Keratinocyte (primary cell): Measurements from ENCODE around the gene C19orf85. TPM values are rescaled to one million over a fixed set of nuclear protein-coding genes. Genes with fewer than 3 reads are reported as not detected.

Source experiments
- DNase-seq: peaks from one replicate; pipeline ENCODE4 v3.0.0-alpha.2; 2011; ENCODE audit warnings: low read depth, missing footprints, low spot score
- FAIRE-seq: peaks from 2 replicates; lab custom pipeline; 2011; peaks lifted over from hg19 to GRCh38; lab: Jason Lieb, UNC
- H2AFZ ChIP-seq: 2 replicates; pipeline ENCODE4 v1.6.0; 2012; ENCODE audit warnings: low read length, control low read depth, inconsistent platforms; ENCODE audit not compliant: control insufficient read depth
- H3K27ac ChIP-seq: 2 replicates; pipeline ENCODE4 v1.5.1; 2011; ENCODE audit warnings: low read length; ENCODE audit not compliant: control insufficient read depth, insufficient read depth
- H3K27me3 ChIP-seq: 3 replicates; pipeline ENCODE4 v1.6.0; 2011; ENCODE audit warnings: low read length; ENCODE audit not compliant: control insufficient read depth, insufficient read depth; ENCODE audit errors: extremely low read depth
- H3K36me3 ChIP-seq, 2 experiments: 2 replicates in 1 of 2; 3 replicates in 1 of 2; pipeline ENCODE4 v1.5.1; 2011; ENCODE audit warnings: low read length in 2 of 2, mild to moderate bottlenecking in 1 of 2; ENCODE audit not compliant: control insufficient read depth in 2 of 2, insufficient read depth in 2 of 2; ENCODE audit errors: extremely low read depth in 1 of 2
- H3K4me1 ChIP-seq: 3 replicates; pipeline ENCODE4 v1.5.1; 2011; ENCODE audit warnings: low read length; ENCODE audit not compliant: control insufficient read depth, insufficient read depth; ENCODE audit errors: extremely low read depth
- H3K4me2 ChIP-seq: 3 replicates; pipeline ENCODE4 v1.6.0; 2011; ENCODE audit warnings: low read depth, low read length; ENCODE audit not compliant: control insufficient read depth, insufficient read depth; ENCODE audit errors: extremely low read depth
- H3K4me3 ChIP-seq, 3 experiments: fragments of 200-600 bp in 1 of 3; sonication (generic) in 1 of 3; 2 replicates in 2 of 3; 3 replicates in 1 of 3; pipeline ENCODE4 v1.5.1; 2011 to 2016; ENCODE audit warnings: low read length in 3 of 3, mild to moderate bottlenecking in 3 of 3, control low read depth in 2 of 3, inconsistent platforms in 1 of 3, low read depth in 1 of 3, mixed read lengths in 1 of 3, mixed run types in 1 of 3, moderate library complexity in 1 of 3; ENCODE audit not compliant: control insufficient read depth in 2 of 3, insufficient read depth in 2 of 3; ENCODE audit errors: extremely low read depth in 1 of 3
- H3K79me2 ChIP-seq: 2 replicates; pipeline ENCODE4 v1.6.0; 2012; ENCODE audit warnings: low read length; ENCODE audit not compliant: control insufficient read depth, insufficient read depth
- H3K9ac ChIP-seq: 3 replicates; pipeline ENCODE4 v1.6.0; 2011; ENCODE audit warnings: low read length; ENCODE audit not compliant: control insufficient read depth, insufficient read depth; ENCODE audit errors: extremely low read depth
- H3K9me1 ChIP-seq: 3 replicates; pipeline ENCODE4 v1.6.0; 2011; ENCODE audit warnings: low read length; ENCODE audit not compliant: control insufficient read depth, insufficient read depth; ENCODE audit errors: extremely low read depth
- H3K9me3 ChIP-seq: 2 replicates; pipeline ENCODE4 v1.5.1; 2012; ENCODE audit warnings: low read depth, low read length; ENCODE audit not compliant: control insufficient read depth
- H4K20me1 ChIP-seq: 3 replicates; pipeline ENCODE4 v1.6.0; 2011; ENCODE audit warnings: low read length; ENCODE audit not compliant: control insufficient read depth, insufficient read depth; ENCODE audit errors: extremely low read depth
- CTCF ChIP-seq, 3 experiments: IDR thresholded peaks in 1 of 3; conservative IDR thresholded peaks in 1 of 3; optimal IDR thresholded peaks in 1 of 3; 2 replicates in 2 of 3; 3 replicates in 1 of 3; pipeline versions ENCODE3 to v1.5.1; 2011; ENCODE audit warnings: low read length in 3 of 3, mild to moderate bottlenecking in 3 of 3, moderate library complexity in 2 of 3, control low read depth in 1 of 3, inconsistent platforms in 1 of 3; ENCODE audit not compliant: insufficient read depth in 2 of 3; ENCODE audit errors: extremely low read depth in 1 of 3
- EZH2 ChIP-seq: IDR thresholded peaks from one replicate; pipeline ENCODE4 v1.6.1; 2012; ENCODE audit warnings: inconsistent platforms, mild to moderate bottlenecking, low read length, moderate library complexity
- dilution Hi-C: fragments of 300-500 bp; cut with MboI; formaldehyde crosslinking; loops from one replicate; pipeline ENCODE4 v1.7.0; 2020; ENCODE audit warnings: low sequenced_read_pairs; ENCODE audit not compliant: extremely low pct_ligation_motif_present
- polyA plus RNA-seq, 5 experiments: library from polyadenylated mRNA; depleted of rRNA in 3 of 5; stranded (reverse) in 3 of 5; stranded (forward) in 1 of 5; unstranded in 1 of 5; fragments of >200 nt; gene quantifications; 1 replicate in 1 of 5; 2 replicates in 3 of 5; 3 replicates in 1 of 5; pipeline versions ENCODE4 v1.2.1 to v1.2.3, GENCODE V29; 2011 to 2012; ENCODE audit warnings: missing spikeins in 2 of 5, low read depth in 1 of 5, low replicate concordance in 1 of 5

C19orf85 gene
- polyA plus RNA-seq, 1 donor (not counting 4 experiments of a cell fraction or from before 2014, with no cell fraction given) = not detected

- Histone ChIP-seq H3K4me3 (no peak overlapping the region), H3K9me1 (no peaks in the 10 kb centered on the region), H3K36me3 (no peaks in the 10 kb centered on the region), H2AFZ (no peak overlapping the region), H3K79me2 (peaks cover 20% of the 10 kb centered on the region), H3K4me2 (no peak overlapping the region), H3K9ac (no peak overlapping the region), H3K4me1 (peaks cover 21% of the 10 kb centered on the region), H3K9me3 (no peaks in the 10 kb centered on the region), H3K27ac (peak overlapping the region; percentile 22), H3K27me3 (no peaks in the 10 kb centered on the region), H4K20me1 (no peaks in the 10 kb centered on the region)
- TF ChIP-seq EZH2 (no peak), CTCF (optimal IDR thresholded peaks at IDR 0.05 in 1 of 3, IDR thresholded peaks at IDR 0.05 in 1 of 3, conservative IDR thresholded peaks at IDR 0.05 in 1 of 3; ENCODE audit: extremely low read depth in 1 of 3, insufficient read depth in 2 of 3, low read length in 3 of 3) (no peak)
- dilution Hi-C loops = no loop called here
- no peak for FAIRE-seq
- no peak for DNase-seq
These were observed 10.0 kb upstream of the C19orf85 start for GRCh38 chr19:55474269-55475265.

DNA sequence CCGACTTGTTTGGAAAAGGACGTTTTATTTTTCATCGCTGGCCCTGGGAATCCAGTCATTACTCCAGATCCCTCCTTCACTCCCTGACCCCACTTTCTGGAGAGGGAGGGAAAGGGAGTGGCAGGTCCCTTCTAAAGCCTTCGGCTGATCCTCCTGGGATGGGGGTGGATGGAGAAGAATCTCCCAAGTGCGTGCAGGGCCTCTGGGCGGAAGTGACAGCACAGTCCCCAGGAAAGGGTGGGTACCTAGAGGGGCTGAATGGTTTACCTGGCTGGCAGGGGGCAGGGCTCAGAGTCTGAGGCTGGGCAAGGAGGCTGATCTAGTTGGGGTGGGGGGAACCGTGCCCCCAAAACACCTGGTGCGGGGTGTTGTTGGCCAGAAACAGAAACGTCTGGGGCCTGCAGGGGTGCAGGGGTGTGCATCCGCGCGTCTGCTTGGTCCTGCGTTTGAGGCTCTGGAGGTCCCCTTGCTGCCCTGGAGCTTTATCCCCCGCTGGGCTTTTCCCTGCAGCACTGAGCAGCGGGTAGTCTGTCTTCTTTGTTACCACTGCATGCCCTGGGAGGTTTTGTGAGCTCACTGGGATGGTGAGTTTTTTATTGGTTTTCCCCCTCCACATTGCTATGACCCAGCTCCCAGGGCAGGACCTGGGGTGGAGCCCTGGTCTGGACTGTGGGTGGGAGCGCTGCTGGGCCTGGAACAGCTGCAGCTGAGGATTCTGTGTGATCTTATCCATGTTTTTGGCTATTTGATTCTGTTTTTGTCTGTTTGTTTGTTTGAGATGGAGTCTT is 8.9 kb upstream of the C19orf85 start:
- H3K79me2 ChIP-seq = peaks cover 9% of the 10 kb centered on the region
- H3K4me3 ChIP-seq = no peak overlapping the region
- no peak for TF ChIP-seq CTCF (optimal IDR thresholded peaks at IDR 0.05 in 1 of 3, IDR thresholded peaks at IDR 0.05 in 1 of 3, conservative IDR thresholded peaks at IDR 0.05 in 1 of 3; ENCODE audit: extremely low read depth in 1 of 3, insufficient read depth in 2 of 3, low read length in 3 of 3)
- no peak for TF ChIP-seq EZH2
- peaks cover 21% of the 10 kb centered on the region for H3K4me1 ChIP-seq
- H3K4me2 ChIP-seq = no peak overlapping the region
- H3K27ac ChIP-seq = no peak overlapping the region
- H3K9ac ChIP-seq = no peak overlapping the region
- no peak overlapping the region for H2AFZ ChIP-seq
- no peaks in the 10 kb centered on the region for H3K36me3 ChIP-seq
- FAIRE-seq (no peak), DNase-seq (no peak)
- no peaks in the 10 kb centered on the region for H3K9me3 ChIP-seq
- H4K20me1 ChIP-seq = no peaks in the 10 kb centered on the region
- no peaks in the 10 kb centered on the region for H3K27me3 ChIP-seq
- dilution Hi-C loops = no loop called here
- no peaks in the 10 kb centered on the region for H3K9me1 ChIP-seq
